Lung (tissue), 12 donors: Measurements from ENCODE around the gene NRXN2. TPM values are rescaled to one million over a fixed set of nuclear protein-coding genes. Genes with fewer than 3 reads are reported as not detected.

Experiments
- ATAC-seq: fragments of 200-7000 bp; cut with Tn5 transposase; one replicate; pipeline ENCODE4 v1.9.1; 2020; ENCODE audit warnings: moderate number of reproducible peaks; ENCODE audit not compliant: insufficient read depth, low FRiP score
- DNase-seq, 3 donors: peaks; one replicate each; pipeline ENCODE4 v3.0.0-alpha.2; 2013 to 2017
- H3K27ac ChIP-seq, 2 donors: one replicate each; pipeline ENCODE4 v1.5.1; 2013; ENCODE audit warnings: mild to moderate bottlenecking in 2 of 2, moderate library complexity in 2 of 2, control low read depth in 1 of 2, inconsistent platforms in 1 of 2, low read depth in 1 of 2, low read length in 1 of 2
- H3K27me3 ChIP-seq, 3 donors: one replicate each; pipeline ENCODE4 v1.5.1; 2013; ENCODE audit warnings: low read length in 2 of 3; ENCODE audit not compliant: control insufficient read depth in 3 of 3, insufficient read depth in 3 of 3
- H3K36me3 ChIP-seq, 4 donors: one replicate each; pipeline ENCODE4 v1.5.1; 2013; ENCODE audit warnings: low read length in 4 of 4, mild to moderate bottlenecking in 1 of 4, moderate library complexity in 1 of 4; ENCODE audit not compliant: control insufficient read depth in 4 of 4, insufficient read depth in 4 of 4
- H3K4me1 ChIP-seq, 5 donors: one replicate each; pipeline ENCODE4 v1.5.1; 2013; ENCODE audit warnings: low read length in 5 of 5, mild to moderate bottlenecking in 2 of 5, moderate library complexity in 1 of 5; ENCODE audit not compliant: control insufficient read depth in 5 of 5, insufficient read depth in 5 of 5
- H3K4me3 ChIP-seq: one replicate; pipeline ENCODE4 v1.5.1; 2013; ENCODE audit warnings: mild to moderate bottlenecking, control low read depth, moderate library complexity
- H3K9ac ChIP-seq, 2 donors: one replicate each; pipeline ENCODE4 v1.5.1; 2013; ENCODE audit warnings: low read length in 2 of 2, control low read depth in 1 of 2; ENCODE audit not compliant: insufficient read depth in 1 of 2
- H3K9me3 ChIP-seq, 4 donors: one replicate each; pipeline ENCODE4 v1.5.1; 2013; ENCODE audit warnings: low read length in 3 of 4, mild to moderate bottlenecking in 1 of 4, moderate library complexity in 1 of 4; ENCODE audit not compliant: control insufficient read depth in 4 of 4, insufficient read depth in 3 of 4
- CTCF ChIP-seq: IDR thresholded peaks from 2 replicates; pipeline ENCODE4 v1.5.1; 2012; ENCODE audit warnings: mild to moderate bottlenecking; ENCODE audit errors: control extremely low read depth, extremely low read depth
- WGBS, 2 donors: extraction: QIAGEN DNeasy Blood & Tissue Kit; methylation state at CpG; one replicate each; pipeline ENCODE4 v1.1.7; 2013; 5-methylcytosine and 5-hydroxymethylcytosine counted together
- polyA plus RNA-seq, 2 donors: library from polyadenylated mRNA; stranded (reverse); fragments of 200-250 nt; gene quantifications; one replicate each; pipeline ENCODE4 v1.2.1, GENCODE V29; 2013
- total RNA-seq, 2 donors: library from RNA; depleted of rRNA in 1 of 2; stranded (reverse); fragments of >200 nt in 1 of 2; gene quantifications; one replicate each; pipeline ENCODE4 v1.2.1, GENCODE V29; 2014 to 2021
- donor health status: control.
- donor health status: control.
- donor health status: Bipolar disorder and iron deficiency.
- donor health status: healthy.
- donor health status: DM: yes; HTN: yes; CAD: no.

Gene NRXN2
- total and polyA plus RNA-seq, 4 donors: 0.39 to 6.6 (median 1.1) TPM

GRCh38 chr11:64675450-64676260 is 47.3 kb downstream of the NRXN2 start:
- DNase-seq (peak in 1 of 3 donors; percentile 36), ATAC-seq (no peak)
- no peak for TF ChIP-seq CTCF
- no peaks in the 10 kb centered on the region for H3K9me3 ChIP-seq
- H3K4me3 ChIP-seq: no peak overlapping the region
- no peak overlapping the region for H3K9ac ChIP-seq
- 48% methylated on average over 18 to 19 of the region's 19 CpGs for WGBS, 2 donors
- H3K27me3 ChIP-seq: peaks cover 0 to 53% (median 3%) of the 10 kb centered on the region in 3 donors
- peaks cover 0 to 3% (median 0%) of the 10 kb centered on the region in 5 donors for H3K4me1 ChIP-seq
- no peak overlapping the region for H3K27ac ChIP-seq
- no peaks in the 10 kb centered on the region for H3K36me3 ChIP-seq

GRCh38 chr11:64674774-64675173 is 48.2 kb downstream of the NRXN2 start:
- peaks cover 0 to 3% (median 0%) of the 10 kb centered on the region in 5 donors for H3K4me1 ChIP-seq
- H3K9ac ChIP-seq: no peak overlapping the region
- ATAC-seq: no peak
- no peak overlapping the region for H3K27ac ChIP-seq
- TF ChIP-seq CTCF: no peak
- DNase-seq: no peak
- no peak overlapping the region for H3K4me3 ChIP-seq
- H3K36me3 ChIP-seq: no peaks in the 10 kb centered on the region
- 77 to 96% methylated on average over 2 of the region's 2 CpGs for WGBS, 2 donors
- H3K27me3 ChIP-seq: peaks cover 0 to 59% (median 3%) of the 10 kb centered on the region in 3 donors
- no peaks in the 10 kb centered on the region for H3K9me3 ChIP-seq

GRCh38 chr11:64673279-64673678 is 49.7 kb downstream of the NRXN2 start:
- DNase-seq (no peak), ATAC-seq (no peak)
- H3K9ac ChIP-seq: no peak overlapping the region
- H3K9me3 ChIP-seq: no peaks in the 10 kb centered on the region
- no peak overlapping the region for H3K4me3 ChIP-seq
- TF ChIP-seq CTCF: no peak
- peaks cover 3 to 59% (median 3%) of the 10 kb centered on the region in 3 donors for H3K27me3 ChIP-seq
- no peak overlapping the region for H3K27ac ChIP-seq
- no peaks in the 10 kb centered on the region for H3K36me3 ChIP-seq
- H3K4me1 ChIP-seq: peaks cover 0 to 3% (median 0%) of the 10 kb centered on the region in 5 donors
- WGBS, 2 donors: 68 to 87% methylated on average over 1 of the region's 1 CpG
